Measurements from ENCODE around the gene RPA3.

GRCh38 chr7:7693881-7694280 lies 24.5 kb downstream of the RPA3 start:
- TF ChIP-seq POLR2AphosphoS5 (IDR thresholded peaks at IDR 0.05; ENCODE audit: insufficient read depth, low read depth, low read length) (no peak), CTCF (IDR thresholded peaks at IDR 0.05; ENCODE audit: extremely low read depth in 1 of 2, insufficient read depth in 1 of 2, low read depth in 1 of 2, low read length in 2 of 2) (no peak), EZH2 (IDR thresholded peaks at IDR 0.05; ENCODE audit: borderline replicate concordance, low read depth, low read length, severe bottlenecking) (no peak), POLR2A (IDR thresholded peaks at IDR 0.05; ENCODE audit: low read depth, low read length) (no peak), MYC (IDR thresholded peaks at IDR 0.05; ENCODE audit: low read depth, low read length) (no peak), MAX (IDR thresholded peaks at IDR 0.05; ENCODE audit: insufficient read depth, insufficient read length) (no peak), FOS (IDR thresholded peaks at IDR 0.05; ENCODE audit: borderline replicate concordance, insufficient read depth, low read length) (peak; percentile 87)
